Spleen (tissue), 7 donors: Measurements from ENCODE around the gene PZP.

ENCODE experiments used
- CTCF ChIP-seq, 11 experiments: fragments of 200-600 bp in 7 of 11; fragments of 450-650 bp in 4 of 11; sonication (generic) in 4 of 11; IDR thresholded peaks in 8 of 11; conservative IDR thresholded peaks in 3 of 11; 1 replicate in 7 of 11; 2 replicates in 4 of 11; pipeline versions ENCODE4 v1.4.0 to v1.8.0; 2016 to 2021; ENCODE audit warnings: antibody characterized with exemption in 11 of 11, inconsistent platforms in 4 of 11, mild to moderate bottlenecking in 1 of 11
- POLR2A ChIP-seq, 3 donors: fragments of 450-650 bp; IDR thresholded peaks; one replicate each; pipeline ENCODE4 v1.5.1; 2017; ENCODE audit warnings: antibody characterized with exemption in 3 of 3, mild to moderate bottlenecking in 1 of 3
- POLR2AphosphoS5 ChIP-seq, 3 donors: sonication (generic); formaldehyde crosslinking; IDR thresholded peaks; one replicate each; pipeline ENCODE4 v1.5.1; 2017; ENCODE audit warnings: antibody characterized with exemption in 3 of 3
- donor health status: DM: no; HTN: no; CAD: no; lungs with moderate emphysema.
- donor health status: DM: no; HTN: no; CAD: no.
- donor health status: DM: no; HTN: no; CAD: no.

DNA sequence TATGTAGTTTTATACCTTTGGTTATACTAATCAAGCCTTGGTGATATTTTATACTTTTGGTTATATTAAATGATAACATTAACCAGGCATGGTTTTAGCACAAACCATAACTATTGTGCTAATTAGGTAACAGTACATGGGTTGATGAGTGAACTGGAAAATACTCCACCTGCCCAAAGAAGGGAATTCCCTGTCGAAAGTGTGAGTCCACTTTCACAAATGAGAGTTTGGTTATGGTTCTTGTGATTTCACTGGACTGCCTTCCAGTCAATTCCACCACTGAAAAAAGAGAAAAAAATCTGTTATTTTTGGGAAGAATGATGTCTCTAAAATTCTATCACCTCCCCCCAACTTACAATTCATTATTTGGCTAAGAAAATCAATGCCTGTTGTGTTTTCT is 102.1 kb downstream of the PZP start:
- TF ChIP-seq POLR2AphosphoS5 (IDR thresholded peaks at IDR 0.05) (no peak), CTCF (IDR thresholded peaks at IDR 0.05 in 8 of 11, conservative IDR thresholded peaks at IDR 0.05 in 3 of 11) (no peak), POLR2A (IDR thresholded peaks at IDR 0.05) (no peak)
